AG09309 (cell line): ENCODE measurements around the gene FXYD5.
"Not testable (repeated sequence)": the region's sequence is repeated elsewhere in the genome, so short reads cannot be mapped to it uniquely, and the experiment has no call there.

Experiments used
- DNase-seq: peaks from one replicate; pipeline ENCODE4 v3.0.0-alpha.2; 2010; ENCODE audit warnings: low read depth
- H3K4me3 ChIP-seq: 2 replicates; pipeline ENCODE4 v1.5.1; 2011; ENCODE audit warnings: mild to moderate bottlenecking, low read depth, low read length, moderate library complexity; ENCODE audit not compliant: control insufficient read depth
- TF ChIP-seq, protein P1 (sequence below): IDR thresholded peaks from 2 replicates; pipeline ENCODE4 v1.5.1; 2011; ENCODE audit warnings: mild to moderate bottlenecking, low read depth, low read length, inconsistent platforms; ENCODE audit not compliant: insufficient read depth, control insufficient read depth; ENCODE audit errors: missing control alignments

FXYD5 gene

GRCh38 chr19:35150445-35150844 is 4.1 kb upstream of the FXYD5 start:
- DNase-seq, result no peak
- TF ChIP-seq, protein P1, sequence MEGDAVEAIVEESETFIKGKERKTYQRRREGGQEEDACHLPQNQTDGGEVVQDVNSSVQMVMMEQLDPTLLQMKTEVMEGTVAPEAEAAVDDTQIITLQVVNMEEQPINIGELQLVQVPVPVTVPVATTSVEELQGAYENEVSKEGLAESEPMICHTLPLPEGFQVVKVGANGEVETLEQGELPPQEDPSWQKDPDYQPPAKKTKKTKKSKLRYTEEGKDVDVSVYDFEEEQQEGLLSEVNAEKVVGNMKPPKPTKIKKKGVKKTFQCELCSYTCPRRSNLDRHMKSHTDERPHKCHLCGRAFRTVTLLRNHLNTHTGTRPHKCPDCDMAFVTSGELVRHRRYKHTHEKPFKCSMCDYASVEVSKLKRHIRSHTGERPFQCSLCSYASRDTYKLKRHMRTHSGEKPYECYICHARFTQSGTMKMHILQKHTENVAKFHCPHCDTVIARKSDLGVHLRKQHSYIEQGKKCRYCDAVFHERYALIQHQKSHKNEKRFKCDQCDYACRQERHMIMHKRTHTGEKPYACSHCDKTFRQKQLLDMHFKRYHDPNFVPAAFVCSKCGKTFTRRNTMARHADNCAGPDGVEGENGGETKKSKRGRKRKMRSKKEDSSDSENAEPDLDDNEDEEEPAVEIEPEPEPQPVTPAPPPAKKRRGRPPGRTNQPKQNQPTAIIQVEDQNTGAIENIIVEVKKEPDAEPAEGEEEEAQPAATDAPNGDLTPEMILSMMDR, result no peak

GRCh38 chr19:35151273-35152065 is 3.1 kb upstream of the FXYD5 start:
- no peak overlapping the region for H3K4me3 ChIP-seq
- no peak for DNase-seq
- TF ChIP-seq, protein P1, result no peak

More at GRCh38 chr19:35150445-35150844, 4.1 kb upstream of the FXYD5 start:
- H3K4me3 ChIP-seq, result no peak overlapping the region

GRCh38 chr19:35153129-35153522 is 1.4 kb upstream of the FXYD5 start:
- not testable (repeated sequence) for DNase-seq, H3K4me3 ChIP-seq

GRCh38 chr19:35153701-35154524 is 622 bp upstream of the FXYD5 start:
- peak overlapping the region; percentile 100 for H3K4me3 ChIP-seq
- TF ChIP-seq, protein P1, result peak; percentile 69
- DNase-seq, result no peak

DNA sequence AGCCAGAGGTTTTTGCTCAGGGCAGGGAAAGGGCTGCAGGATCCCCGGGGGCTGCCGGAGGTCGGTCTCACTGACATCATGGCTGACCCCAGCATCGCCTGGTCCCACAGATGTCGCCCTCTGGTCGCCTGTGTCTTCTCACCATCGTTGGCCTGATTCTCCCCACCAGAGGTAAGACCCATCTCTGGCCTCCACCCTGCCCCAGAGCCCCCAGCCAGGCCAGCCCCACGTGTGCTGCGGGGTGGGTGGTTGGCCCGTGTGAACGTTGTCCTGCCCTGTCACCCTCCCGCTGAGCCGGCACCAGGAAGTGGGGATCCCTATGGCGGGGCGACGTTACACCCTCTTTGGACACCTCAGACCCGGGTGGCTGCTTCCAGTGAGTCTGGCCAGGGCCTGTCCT is 906 bp downstream of the FXYD5 start:
- DNase-seq, result no peak
- peak overlapping the region; percentile 100 for H3K4me3 ChIP-seq
- TF ChIP-seq, protein P1, result no peak

GRCh38 chr19:35155981-35156672 is 1.6 kb downstream of the FXYD5 start:
- TF ChIP-seq, protein P1, result no peak
- H3K4me3 ChIP-seq, result peak overlapping the region; percentile 100
- no peak for DNase-seq

GRCh38 chr19:35156673-35157014 is 2.1 kb downstream of the FXYD5 start:
- no peak for DNase-seq
- no peak overlapping the region for H3K4me3 ChIP-seq
- TF ChIP-seq, protein P1, result no peak
